ENCODE data around the gene DFFB. TPM values are rescaled to one million over a fixed set of nuclear protein-coding genes. Genes with fewer than 3 reads are reported as not detected.

DFFB gene
- total RNA-seq, 1 donor from 2014 or later, result 8.5 TPM

GRCh38 chr1:3865606-3866160 lies 8.4 kb downstream of the DFFB start:
- DNase-seq (no peak), ATAC-seq (no peak)
- Histone ChIP-seq H3K27ac (no peak overlapping the region), H3K36me3 (peaks cover 28% of the 10 kb centered on the region), H3K4me1 (no peaks in the 10 kb centered on the region), H3K27me3 (no peaks in the 10 kb centered on the region), H3K4me3 (no peak overlapping the region), H3K9me3 (no peaks in the 10 kb centered on the region)
- no peak for TF ChIP-seq CTCF (IDR thresholded peaks at IDR 0.05)
- intact Hi-C loops (cut with DNase I), result no loop called here

- no peaks in the 10 kb centered on the region for H3K9me3 ChIP-seq
- H3K4me3 ChIP-seq, result no peak overlapping the region
- H3K4me1 ChIP-seq, result no peaks in the 10 kb centered on the region
- peak; percentile 52 for ATAC-seq
- intact Hi-C loops (cut with DNase I), result no loop called here
- DNase-seq, result no peak
- H3K27me3 ChIP-seq, result no peaks in the 10 kb centered on the region
- H3K36me3 ChIP-seq, result peaks cover 51% of the 10 kb centered on the region
- TF ChIP-seq CTCF (IDR thresholded peaks at IDR 0.05), result no peak
- H3K27ac ChIP-seq, result no peak overlapping the region
Measured at GRCh38 chr1:3868464-3869006, 11.3 kb downstream of the DFFB start.

GRCh38 chr1:3869751-3870301 lies 12.6 kb downstream of the DFFB start:
- Histone ChIP-seq H3K4me3 (no peak overlapping the region), H3K27me3 (no peaks in the 10 kb centered on the region), H3K27ac (no peak overlapping the region), H3K36me3 (peaks cover 58% of the 10 kb centered on the region), H3K4me1 (no peaks in the 10 kb centered on the region), H3K9me3 (no peaks in the 10 kb centered on the region)
- ATAC-seq (peak; percentile 33), DNase-seq (no peak)
- intact Hi-C loops (cut with DNase I), result no loop called here
- no peak for TF ChIP-seq CTCF (IDR thresholded peaks at IDR 0.05)

- ATAC-seq (no peak), DNase-seq (no peak)
- TF ChIP-seq CTCF (IDR thresholded peaks at IDR 0.05), result no peak
- H3K27ac ChIP-seq, result no peak overlapping the region
- no peaks in the 10 kb centered on the region for H3K4me1 ChIP-seq
- peaks cover 74% of the 10 kb centered on the region for H3K36me3 ChIP-seq
- intact Hi-C loops (cut with DNase I), result no loop called here
- no peak overlapping the region for H3K4me3 ChIP-seq
- no peaks in the 10 kb centered on the region for H3K9me3 ChIP-seq
- no peaks in the 10 kb centered on the region for H3K27me3 ChIP-seq
Measured at GRCh38 chr1:3871451-3871805, 14.2 kb downstream of the DFFB start.

- ATAC-seq (no peak), DNase-seq (no peak)
- Histone ChIP-seq H3K36me3 (peaks cover 73% of the 10 kb centered on the region), H3K9me3 (no peaks in the 10 kb centered on the region), H3K27ac (no peak overlapping the region), H3K27me3 (no peaks in the 10 kb centered on the region), H3K4me1 (no peaks in the 10 kb centered on the region), H3K4me3 (no peak overlapping the region)
- intact Hi-C loops (cut with DNase I), result no loop called here
- no peak for TF ChIP-seq CTCF (IDR thresholded peaks at IDR 0.05)
Measured at GRCh38 chr1:3872546-3872945, 15.3 kb downstream of the DFFB start.
